ENCODE measurements around the gene PRCD.
"Not testable (repeated sequence)": the region's sequence is repeated elsewhere in the genome, so short reads cannot be mapped to it uniquely, and the experiment has no call there.

PRCD gene

GRCh38 chr17:76528528-76529223 is 11.2 kb upstream of the PRCD start:
- DNase-seq = no peak

- DNase-seq = no peak
Measured at GRCh38 chr17:76529224-76530094, 10.4 kb upstream of the PRCD start.

GRCh38 chr17:76530095-76530723 is 9.6 kb upstream of the PRCD start:
- DNase-seq = no peak

- DNase-seq = no peak
Measured at GRCh38 chr17:76530811-76531485, 8.9 kb upstream of the PRCD start.

- no peak for DNase-seq
Measured at GRCh38 chr17:76531486-76532038, 8.3 kb upstream of the PRCD start.

DNA sequence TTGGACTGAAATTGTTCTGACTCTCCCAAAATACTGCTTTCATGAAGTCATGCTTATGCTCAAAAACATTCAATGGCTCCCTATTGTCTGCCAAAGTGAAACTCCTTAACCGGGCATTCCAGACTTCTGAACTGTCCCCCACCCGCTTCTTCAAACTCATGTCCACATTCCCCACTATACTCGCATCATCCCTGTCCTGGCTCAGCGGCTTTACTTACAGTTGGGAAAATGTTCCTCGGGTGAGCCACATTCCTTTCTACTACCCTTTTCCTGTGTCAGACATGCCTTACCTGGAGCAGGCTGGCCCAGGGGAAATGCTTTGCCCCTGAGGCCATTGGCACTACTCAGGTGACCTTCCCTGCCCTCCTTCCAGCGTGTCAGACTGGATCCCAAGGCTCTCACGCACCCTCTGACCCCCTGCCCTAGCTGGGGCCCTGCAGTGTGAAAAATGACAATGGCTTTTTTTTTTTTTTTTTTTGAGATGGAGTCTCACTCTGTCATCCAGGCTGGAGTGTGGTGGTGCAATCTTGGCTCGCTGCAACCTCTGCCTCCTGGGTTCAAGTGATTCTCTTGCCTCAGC is 7.7 kb upstream of the PRCD start:
- no peak for DNase-seq

- not testable (repeated sequence) for DNase-seq
Measured at GRCh38 chr17:76533640-76534359, 6.0 kb upstream of the PRCD start.

DNA sequence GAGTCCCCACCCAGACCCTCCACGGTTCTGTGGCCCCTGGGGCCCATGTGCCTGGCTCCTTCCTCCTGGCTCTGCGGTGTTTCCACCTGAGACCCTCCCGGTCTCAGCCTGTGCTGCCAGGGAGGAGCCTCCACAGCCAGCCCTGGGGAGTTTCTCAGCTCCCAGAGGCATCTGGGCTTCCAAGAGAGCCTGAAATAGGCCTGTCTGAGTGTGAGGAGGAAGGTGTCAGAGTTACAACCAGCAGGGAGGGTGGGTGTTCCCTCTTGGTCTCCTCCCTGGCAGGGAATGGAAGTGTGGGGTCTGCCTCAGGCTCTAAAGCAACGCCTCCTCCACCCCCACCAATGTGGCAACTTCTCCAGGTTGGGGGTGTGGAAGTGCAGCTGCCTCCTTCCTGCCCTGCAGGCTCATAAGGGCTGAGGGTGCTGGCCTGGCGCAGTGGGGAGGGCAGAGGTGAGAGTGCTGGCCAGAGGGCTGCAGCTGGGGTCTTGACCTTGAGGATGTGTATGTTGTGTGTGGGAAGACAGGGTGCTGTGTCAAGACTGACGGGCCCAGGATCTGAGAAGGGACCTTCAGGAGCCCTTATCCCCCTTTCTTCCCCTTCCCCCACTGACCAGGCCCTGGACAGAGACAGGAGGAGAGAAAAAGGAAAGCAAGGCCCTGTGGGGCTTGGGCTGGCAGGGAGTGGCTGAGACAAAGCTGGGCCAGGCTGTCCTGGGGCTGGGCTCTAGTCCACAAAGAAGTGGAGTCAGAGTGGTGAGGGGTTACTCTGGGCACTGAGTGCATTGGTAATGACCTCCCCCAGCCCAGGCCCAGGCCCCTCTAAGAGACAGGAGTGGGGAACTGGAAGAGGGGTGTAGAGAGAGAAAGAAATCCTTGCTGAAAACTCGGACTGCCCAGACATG is 4.8 kb upstream of the PRCD start:
- no peak for DNase-seq

DNA sequence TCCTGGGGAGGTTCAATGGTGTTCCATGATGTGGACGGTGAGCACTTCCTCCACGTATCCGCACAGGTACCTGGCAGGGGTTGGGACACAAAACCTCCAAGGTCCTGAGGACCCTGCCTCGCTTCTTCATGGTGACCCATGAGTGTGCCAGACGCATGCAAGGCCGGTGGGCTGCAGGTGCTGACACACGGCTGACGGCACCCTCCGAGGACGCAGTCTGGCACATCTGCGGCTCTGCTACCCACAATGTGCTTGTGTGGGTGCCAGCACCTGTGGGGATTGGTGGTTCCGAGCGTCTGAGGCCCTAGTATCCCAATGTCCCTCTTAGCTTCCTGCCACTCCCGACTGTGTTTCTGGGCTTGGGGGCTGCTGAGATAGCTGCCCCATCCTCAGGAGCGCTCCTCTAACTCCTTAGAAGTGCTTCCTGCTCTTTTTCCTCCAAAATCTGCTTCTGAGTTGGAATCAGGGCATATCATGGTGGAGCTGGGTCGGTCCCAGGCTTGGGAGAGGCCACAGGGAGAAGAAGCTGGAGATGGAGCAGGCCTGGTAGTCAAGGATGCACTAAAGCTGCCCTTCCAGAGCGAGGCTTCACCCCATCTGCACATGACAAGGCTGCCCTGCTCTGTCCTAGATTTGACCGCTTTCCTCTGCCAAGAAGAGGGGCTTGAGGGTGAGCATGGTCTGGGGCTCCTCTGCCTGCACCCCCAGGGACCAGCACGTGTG is 3.9 kb upstream of the PRCD start:
- no peak for DNase-seq

DNA sequence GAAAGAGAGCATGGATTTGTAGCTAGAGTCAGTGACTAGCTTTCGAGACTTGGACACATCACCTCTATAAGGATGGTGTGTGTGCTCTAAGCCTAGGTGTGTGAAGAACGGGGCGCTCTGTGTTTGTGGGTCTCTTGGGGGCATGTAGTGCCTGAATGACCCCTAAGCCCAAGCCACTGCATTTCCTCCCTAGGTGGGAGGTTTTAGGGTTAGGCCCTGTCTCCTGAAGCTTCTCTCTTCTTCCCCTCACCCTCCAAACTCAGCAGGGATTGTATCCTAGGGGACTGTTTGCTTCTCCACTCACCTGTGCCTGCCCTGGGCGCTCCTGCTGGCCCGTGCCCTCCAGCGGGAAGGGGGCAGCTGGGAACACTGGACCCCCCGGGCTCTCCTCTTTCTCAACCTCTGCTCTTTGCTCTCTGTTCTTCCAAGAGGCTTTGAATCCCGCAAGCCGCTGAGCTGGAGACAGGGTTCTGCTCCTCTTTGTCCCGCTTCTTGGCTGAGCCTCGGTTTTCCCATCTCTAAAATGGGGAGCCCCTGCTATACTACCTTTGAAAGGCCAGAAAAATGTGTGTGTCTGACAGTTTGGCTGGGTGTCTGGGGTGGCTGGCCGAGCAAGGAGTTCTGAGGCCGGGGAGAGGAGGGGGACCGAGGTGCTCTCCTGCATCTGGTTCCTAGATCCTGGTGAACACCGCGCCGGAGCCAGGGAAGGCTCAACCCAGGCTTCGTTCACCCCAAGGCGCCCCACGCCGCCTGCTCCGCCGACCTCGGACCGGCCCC is 3.1 kb upstream of the PRCD start:
- no peak for DNase-seq

GRCh38 chr17:76537288-76537577 is 2.6 kb upstream of the PRCD start:
- no peak for DNase-seq

- DNase-seq = no peak
Measured at GRCh38 chr17:76537578-76538280, 2.1 kb upstream of the PRCD start, which contains the start of gene CYGB. Gene CYGB (minus strand): TSS chr17:76537709. CDS start chr17:76537542, 167 bp downstream.

DNA sequence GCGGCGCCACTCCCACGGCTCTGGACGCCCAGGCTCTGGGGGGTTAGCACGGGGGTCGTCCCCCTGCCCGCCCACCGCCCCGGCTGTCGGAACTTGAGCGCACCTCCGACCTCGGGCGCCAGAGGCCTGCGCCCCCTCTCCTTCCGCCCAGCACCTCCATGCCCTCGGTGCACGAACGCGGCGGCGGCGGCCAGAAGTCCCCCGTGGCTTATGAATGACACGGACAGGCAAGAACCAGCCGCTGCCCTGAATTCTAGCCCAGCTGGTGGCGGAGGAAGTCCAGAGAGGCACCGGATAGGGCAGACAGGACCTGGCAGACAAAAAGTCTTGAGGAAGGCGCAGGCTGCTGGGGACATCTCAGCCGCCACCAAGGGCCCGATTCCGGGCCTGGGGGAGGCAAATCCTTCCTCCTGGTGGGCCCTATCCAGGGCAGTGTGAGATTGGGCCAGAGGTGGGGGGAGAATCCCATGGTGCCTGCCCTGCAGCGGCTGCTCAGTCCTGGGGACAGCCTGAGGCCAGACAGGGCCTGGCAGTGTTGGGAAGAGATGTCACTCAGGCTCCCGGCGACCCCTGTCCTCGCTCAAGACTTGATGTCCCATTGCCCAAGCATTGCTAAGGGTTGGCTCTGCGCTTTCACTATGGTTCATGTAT is 1.4 kb upstream of the PRCD start:
- no peak for DNase-seq

DNA sequence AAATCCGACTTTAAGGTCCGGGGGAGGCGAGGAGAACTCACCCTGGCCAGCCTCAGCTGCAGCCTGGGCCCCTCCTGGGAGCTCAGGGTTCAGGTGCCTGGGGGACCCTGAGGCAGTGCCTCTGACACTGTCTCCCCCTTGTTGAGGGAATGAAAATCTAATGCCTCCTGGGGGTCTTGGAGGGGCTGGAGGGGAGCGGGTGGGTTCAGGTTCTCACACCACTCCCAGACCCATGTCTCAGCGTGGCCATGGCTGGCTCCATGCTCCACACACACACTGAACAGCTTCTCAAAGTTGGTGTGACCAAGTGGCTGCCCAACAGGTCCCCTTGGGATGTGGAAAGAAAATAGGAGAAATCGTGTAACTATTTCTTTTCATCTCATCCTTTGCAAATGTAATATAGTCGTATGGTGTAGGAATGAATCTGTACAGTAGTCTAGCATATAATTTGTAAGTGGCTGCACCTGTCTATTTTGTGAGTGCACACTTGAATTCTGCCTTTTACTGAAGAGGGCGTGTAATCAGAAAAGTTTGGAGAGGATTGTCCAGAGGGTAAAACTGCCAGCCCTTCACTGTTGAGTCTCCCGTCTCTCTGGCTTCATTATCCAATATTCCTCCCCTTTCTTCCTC is 788 bp upstream of the PRCD start:
- no peak for DNase-seq

- peak in 1 of 2 experiments; percentile 50 for DNase-seq
Measured at GRCh38 chr17:76540381-76541300, 797 bp downstream of the PRCD start.

DNA sequence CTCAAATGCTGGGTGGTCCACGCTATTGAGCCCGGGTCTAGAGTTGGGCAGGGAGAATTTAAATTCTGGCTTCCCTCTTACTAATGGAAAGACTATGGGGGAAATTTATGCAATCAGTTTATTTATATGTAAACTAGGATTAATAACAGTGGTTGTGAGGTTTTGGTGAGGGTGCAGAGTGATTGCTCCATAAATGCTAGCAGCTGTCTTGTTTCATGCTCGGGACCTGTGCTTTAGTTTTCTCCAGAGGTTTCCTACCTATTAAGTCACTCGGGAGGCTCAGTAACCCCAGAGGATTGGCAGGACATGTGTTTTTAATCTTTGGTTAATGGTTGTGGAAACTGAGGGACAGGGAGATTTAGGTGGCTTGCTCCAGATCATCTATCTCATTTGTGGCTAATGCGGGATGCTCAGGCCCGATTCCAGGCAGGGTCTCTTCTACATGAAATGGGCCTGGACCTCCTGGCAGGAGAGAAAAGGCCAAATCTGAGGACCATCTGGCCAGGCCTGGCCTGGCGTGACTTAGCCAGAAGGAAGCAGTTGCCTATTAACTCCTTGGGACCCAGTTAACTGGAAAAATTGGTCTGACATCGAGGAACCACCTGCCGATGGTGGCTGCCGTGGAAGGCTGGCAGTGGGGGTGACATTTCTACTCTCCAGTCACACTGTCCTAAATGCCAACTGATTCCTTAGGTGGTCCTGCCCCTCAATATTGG is 2.1 kb downstream of the PRCD start:
- DNase-seq = no peak
